ENCODE results near the gene TJP2. TPM values are rescaled to one million over a fixed set of nuclear protein-coding genes. Genes with fewer than 3 reads are reported as not detected.
"Not testable (repeated sequence)": the region's sequence is repeated elsewhere in the genome, so short reads cannot be mapped to it uniquely, and the experiment has no call there.

Gene TJP2
- total RNA-seq, 2 experiments from 2014 or later = 2.1 to 3.2 TPM

DNA sequence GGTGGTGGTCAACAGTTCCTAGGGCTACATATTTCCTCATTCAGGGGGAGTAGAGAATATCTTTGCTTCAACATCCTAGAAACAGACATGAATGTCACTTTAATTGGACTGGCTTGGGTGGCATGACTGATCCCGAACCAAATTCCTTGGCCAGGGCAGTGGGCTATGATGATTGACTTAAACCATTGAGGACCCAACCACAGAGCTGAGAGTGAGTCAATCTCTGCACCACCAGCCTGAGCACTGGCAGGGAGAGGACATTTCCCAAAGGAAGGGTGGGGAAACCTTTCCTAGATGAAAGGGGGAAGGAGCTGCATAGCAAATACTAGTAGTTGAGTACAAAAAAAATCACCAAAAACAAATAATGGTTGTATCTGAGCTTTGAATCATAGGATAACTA, 98.1 kb downstream of the TJP2 start:
- no peak for DNase-seq
- no peak for ATAC-seq (ENCODE audit: low read depth)
- POLR2A ChIA-PET = no interaction called here
- Mint-ChIP-seq H3K27me3 (no peaks in the 10 kb centered on the region), H3K9me3 (peaks cover 3% of the 10 kb centered on the region), H3K36me3 (no peaks in the 10 kb centered on the region), H3K27ac (no peak overlapping the region), H3K4me3 (no peak overlapping the region), H3K4me1 (no peaks in the 10 kb centered on the region)

- ATAC-seq (ENCODE audit: low read depth) (no peak), DNase-seq (no peak)
- Mint-ChIP-seq H3K36me3 (no peaks in the 10 kb centered on the region), H3K9me3 (peaks cover 7% of the 10 kb centered on the region), H3K27ac (no peak overlapping the region), H3K4me3 (no peak overlapping the region), H3K4me1 (no peaks in the 10 kb centered on the region), H3K27me3 (no peaks in the 10 kb centered on the region)
- POLR2A ChIA-PET = no interaction called here
These were observed 99.1 kb downstream of the TJP2 start for GRCh38 chr9:69273161-69273560.

DNA sequence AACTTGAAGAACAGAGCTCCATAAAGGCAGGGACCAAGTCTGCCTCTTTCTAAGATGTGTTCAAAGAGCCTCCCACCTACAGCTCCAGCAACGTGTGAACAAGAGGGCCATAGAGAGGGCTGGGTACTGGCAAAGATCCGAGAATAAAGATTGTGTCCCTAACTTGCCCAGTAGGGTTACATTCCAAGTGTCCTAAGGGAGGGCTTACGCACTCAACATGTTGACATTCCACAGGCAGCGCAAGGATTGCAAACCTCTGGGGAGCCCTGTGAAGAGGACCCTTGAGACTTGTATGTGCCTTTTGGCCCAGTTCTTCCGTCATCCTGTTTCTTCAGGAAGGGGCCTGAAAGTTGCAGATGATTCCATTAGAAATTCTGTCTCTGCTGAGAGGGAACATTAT, 102.7 kb downstream of the TJP2 start:
- Mint-ChIP-seq H3K27ac (no peak overlapping the region), H3K27me3 (no peaks in the 10 kb centered on the region), H3K9me3 (peaks cover 10% of the 10 kb centered on the region), H3K4me1 (no peaks in the 10 kb centered on the region), H3K36me3 (no peaks in the 10 kb centered on the region), H3K4me3 (no peak overlapping the region)
- DNase-seq (no peak), ATAC-seq (ENCODE audit: low read depth) (no peak)
- POLR2A ChIA-PET = no interaction called here

DNA sequence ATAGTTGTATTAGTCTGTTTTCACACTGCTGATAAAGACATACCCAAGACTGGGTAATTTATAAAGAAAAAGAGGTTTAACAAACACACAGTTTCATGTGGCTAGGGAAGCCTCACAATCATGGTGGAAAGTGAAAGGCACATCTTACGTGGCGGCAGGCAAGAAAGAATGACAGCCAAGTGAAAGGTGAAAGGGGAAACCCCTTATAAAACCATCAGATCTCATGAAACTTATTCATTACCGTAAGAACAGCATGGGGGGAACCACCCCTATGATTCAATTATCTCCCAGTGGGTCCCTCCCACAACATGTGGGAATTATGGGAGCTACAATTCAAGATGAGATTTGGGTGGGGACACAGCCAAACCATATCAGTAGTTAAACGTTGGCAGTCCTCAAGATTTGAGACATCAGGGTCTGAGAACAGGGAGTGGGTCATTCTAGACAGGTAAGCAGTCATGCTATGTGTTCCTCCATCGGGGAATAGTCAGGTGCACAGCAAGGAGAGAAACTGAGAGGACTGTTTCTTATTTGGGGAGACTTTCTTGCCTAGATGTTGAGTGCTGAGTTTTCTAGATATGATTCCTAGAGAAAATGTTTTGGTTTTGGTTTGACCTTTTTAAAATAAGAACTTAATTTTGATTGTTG, 105.1 kb downstream of the TJP2 start:
- Mint-ChIP-seq H3K9me3 (peaks cover 10% of the 10 kb centered on the region), H3K4me1 (no peaks in the 10 kb centered on the region), H3K36me3 (no peaks in the 10 kb centered on the region), H3K27me3 (no peaks in the 10 kb centered on the region), H3K27ac (no peak overlapping the region), H3K4me3 (no peak overlapping the region)
- ATAC-seq (ENCODE audit: low read depth) (no peak), DNase-seq (no peak)
- POLR2A ChIA-PET = no interaction called here

- H3K9me3 Mint-ChIP-seq = peaks cover 10% of the 10 kb centered on the region
- POLR2A ChIA-PET = no interaction called here
- H3K27me3 Mint-ChIP-seq = peaks cover 1% of the 10 kb centered on the region
These were observed 105.7 kb downstream of the TJP2 start for GRCh38 chr9:69279733-69280132.

DNA sequence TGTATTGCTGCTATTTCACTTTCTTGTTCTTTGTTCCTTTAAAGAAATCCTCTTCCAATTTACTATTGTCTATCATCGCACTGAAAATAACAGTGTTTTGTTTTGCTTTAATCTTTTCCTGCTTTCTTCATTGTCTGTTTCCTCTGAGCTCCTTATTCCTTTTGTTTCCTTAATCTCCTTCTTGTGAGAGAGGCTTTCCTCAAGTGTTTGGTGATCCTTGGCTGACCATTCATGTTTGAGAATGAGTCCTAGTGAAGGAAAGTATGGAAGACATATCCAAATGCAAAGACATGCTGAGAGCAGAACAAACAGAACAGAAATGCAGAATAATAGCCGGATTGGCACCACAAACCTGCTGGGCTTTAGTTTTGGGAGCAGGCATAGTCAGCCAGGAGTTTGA, 108.9 kb downstream of the TJP2 start:
- Mint-ChIP-seq H3K27me3 (peaks cover 8% of the 10 kb centered on the region), H3K4me3 (no peak overlapping the region), H3K9me3 (peaks cover 3% of the 10 kb centered on the region), H3K27ac (no peak overlapping the region), H3K4me1 (no peaks in the 10 kb centered on the region), H3K36me3 (no peaks in the 10 kb centered on the region)
- POLR2A ChIA-PET = no interaction called here
- no peak for DNase-seq
- ATAC-seq (ENCODE audit: low read depth) = no peak

More at GRCh38 chr9:69279733-69280132, 105.7 kb downstream of the TJP2 start:
- Mint-ChIP-seq H3K4me1 (no peaks in the 10 kb centered on the region), H3K4me3 (no peak overlapping the region), H3K36me3 (no peaks in the 10 kb centered on the region), H3K27ac (no peak overlapping the region)
- ATAC-seq (ENCODE audit: low read depth) = no peak
- no peak for DNase-seq

DNA sequence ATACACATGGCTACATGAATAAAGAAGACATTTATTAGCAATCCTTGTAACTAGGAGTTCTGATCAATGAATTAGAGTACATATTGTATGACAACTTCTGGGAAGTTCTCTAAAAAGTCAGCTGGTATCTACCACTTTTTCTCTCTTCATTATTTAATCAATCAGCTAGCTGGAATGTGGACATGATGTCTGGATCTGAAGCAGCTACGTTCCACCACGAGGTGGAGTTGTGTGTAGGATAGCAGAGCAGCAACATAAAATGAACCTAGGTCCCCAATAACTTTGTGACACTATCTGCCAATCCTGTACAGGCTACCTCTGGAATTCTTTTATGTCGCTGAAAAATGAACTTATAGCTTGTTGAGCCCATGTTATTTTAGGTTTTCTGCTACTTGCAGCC, 118.0 kb downstream of the TJP2 start:
- no peaks in the 10 kb centered on the region for H3K27me3 Mint-ChIP-seq
- no peaks in the 10 kb centered on the region for H3K4me1 Mint-ChIP-seq
- no peak for ATAC-seq (ENCODE audit: low read depth)
- no peak overlapping the region for H3K4me3 Mint-ChIP-seq
- no peak overlapping the region for H3K27ac Mint-ChIP-seq
- POLR2A ChIA-PET = no interaction called here
- no peaks in the 10 kb centered on the region for H3K36me3 Mint-ChIP-seq
- no peak for DNase-seq
- H3K9me3 Mint-ChIP-seq = peaks cover 2% of the 10 kb centered on the region

DNA sequence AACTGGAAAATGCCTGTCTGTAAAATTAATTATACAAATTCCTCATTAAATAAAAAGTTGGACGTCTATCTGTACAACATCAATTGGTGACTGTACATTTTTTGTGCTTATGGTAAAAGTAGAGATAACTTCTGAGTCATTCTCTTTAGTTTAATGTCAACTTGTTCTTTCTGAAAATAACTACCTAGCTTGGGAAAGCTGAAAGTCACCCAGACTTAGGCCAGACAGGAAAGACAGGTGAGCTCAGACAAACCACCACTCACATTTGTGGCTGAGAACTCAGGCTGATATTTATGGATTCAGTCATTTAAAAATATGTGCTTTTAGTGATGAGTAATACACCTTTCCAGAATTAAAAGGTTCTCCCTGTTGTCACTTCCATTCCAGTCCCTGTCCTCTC, 119.1 kb downstream of the TJP2 start:
- no peaks in the 10 kb centered on the region for H3K27me3 Mint-ChIP-seq
- no peaks in the 10 kb centered on the region for H3K36me3 Mint-ChIP-seq
- H3K4me1 Mint-ChIP-seq = no peaks in the 10 kb centered on the region
- peaks cover 2% of the 10 kb centered on the region for H3K9me3 Mint-ChIP-seq
- DNase-seq (no peak), ATAC-seq (ENCODE audit: low read depth) (no peak)
- H3K27ac Mint-ChIP-seq = no peak overlapping the region
- H3K4me3 Mint-ChIP-seq = no peak overlapping the region
- POLR2A ChIA-PET = no interaction called here

- H3K27ac Mint-ChIP-seq = no peak overlapping the region
- H3K27me3 Mint-ChIP-seq = no peaks in the 10 kb centered on the region
- H3K4me3 Mint-ChIP-seq = no peak overlapping the region
- H3K4me1 Mint-ChIP-seq = no peaks in the 10 kb centered on the region
- POLR2A ChIA-PET = no interaction called here
- ATAC-seq (ENCODE audit: low read depth) (no peak), DNase-seq (no peak)
- no peaks in the 10 kb centered on the region for H3K36me3 Mint-ChIP-seq
- H3K9me3 Mint-ChIP-seq = no peaks in the 10 kb centered on the region
These were observed 121.9 kb downstream of the TJP2 start for GRCh38 chr9:69295872-69296552.

GRCh38 chr9:69297300-69297980, 123.4 kb downstream of the TJP2 start:
- Mint-ChIP-seq H3K27ac (no peak overlapping the region), H3K36me3 (no peaks in the 10 kb centered on the region), H3K9me3 (no peaks in the 10 kb centered on the region), H3K4me3 (no peak overlapping the region), H3K4me1 (no peaks in the 10 kb centered on the region), H3K27me3 (no peaks in the 10 kb centered on the region)
- ATAC-seq (ENCODE audit: low read depth) (no peak), DNase-seq (no peak)
- POLR2A ChIA-PET = no interaction called here

GRCh38 chr9:69299315-69299714, 125.2 kb downstream of the TJP2 start:
- no peak for DNase-seq
- H3K4me1 Mint-ChIP-seq = no peaks in the 10 kb centered on the region
- H3K4me3 Mint-ChIP-seq = no peak overlapping the region
- no peak overlapping the region for H3K27ac Mint-ChIP-seq
- H3K36me3 Mint-ChIP-seq = no peaks in the 10 kb centered on the region
- no peak for ATAC-seq (ENCODE audit: low read depth)
- POLR2A ChIA-PET = no interaction called here
- no peaks in the 10 kb centered on the region for H3K9me3 Mint-ChIP-seq
- no peaks in the 10 kb centered on the region for H3K27me3 Mint-ChIP-seq

DNA sequence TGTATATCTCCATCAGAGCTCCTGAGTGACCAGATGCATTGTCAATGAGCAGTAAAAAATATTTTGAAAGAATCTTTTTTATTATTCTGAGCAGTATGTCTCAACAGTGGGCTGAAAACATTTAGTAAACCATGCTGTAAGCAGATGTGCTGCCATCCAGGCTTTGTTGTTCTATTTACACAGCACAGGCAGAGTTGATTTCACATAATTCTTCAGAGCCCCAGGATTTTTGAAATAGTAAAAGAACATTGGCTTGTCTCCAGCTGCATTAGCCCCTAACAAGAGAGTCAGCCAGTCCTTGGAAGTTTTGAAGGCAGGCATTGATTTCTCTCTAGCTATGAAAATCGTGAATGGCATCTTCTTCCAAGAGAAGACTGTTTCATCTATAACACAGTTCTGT, 125.7 kb downstream of the TJP2 start:
- POLR2A ChIA-PET = no interaction called here
- ATAC-seq (ENCODE audit: low read depth) (no peak), DNase-seq (no peak)
- Mint-ChIP-seq H3K27me3 (no peaks in the 10 kb centered on the region), H3K36me3 (no peaks in the 10 kb centered on the region), H3K9me3 (no peaks in the 10 kb centered on the region), H3K27ac (no peak overlapping the region), H3K4me3 (no peak overlapping the region), H3K4me1 (no peaks in the 10 kb centered on the region)

- no peak overlapping the region for H3K27ac Mint-ChIP-seq
- H3K27me3 Mint-ChIP-seq = peaks cover under 1% of the 10 kb centered on the region
- H3K4me3 Mint-ChIP-seq = no peak overlapping the region
- H3K4me1 Mint-ChIP-seq = no peaks in the 10 kb centered on the region
- DNase-seq (no peak), ATAC-seq (ENCODE audit: low read depth) (no peak)
- peaks cover 1% of the 10 kb centered on the region for H3K9me3 Mint-ChIP-seq
- H3K36me3 Mint-ChIP-seq = no peaks in the 10 kb centered on the region
- POLR2A ChIA-PET = no interaction called here
These were observed 129.3 kb downstream of the TJP2 start for GRCh38 chr9:69303331-69303730.

DNA sequence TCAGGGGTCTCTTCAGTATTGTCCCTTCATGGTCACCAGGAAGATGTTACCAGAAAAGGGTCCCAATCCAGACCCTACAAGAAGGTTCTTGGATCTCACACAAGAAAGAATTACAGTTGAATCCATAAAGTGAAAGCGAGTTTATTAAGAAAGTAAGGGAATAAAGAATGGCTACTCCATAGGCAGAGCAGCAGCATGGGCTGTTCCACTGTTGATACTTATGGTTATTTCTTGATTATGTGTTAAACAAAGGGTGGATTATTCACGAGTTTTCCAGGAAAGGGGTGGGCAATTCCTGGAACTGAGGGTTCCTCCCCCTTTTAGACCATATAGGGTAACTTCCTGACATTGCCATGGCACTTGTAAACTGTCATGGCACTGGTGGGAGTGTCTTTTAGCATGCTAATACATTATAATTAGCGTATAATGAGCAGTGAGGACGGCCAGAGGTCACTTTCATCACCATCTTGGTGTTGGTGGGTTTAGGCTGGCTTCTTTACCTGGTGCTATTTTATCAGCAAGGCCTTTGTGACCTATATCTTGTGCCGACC, 132.9 kb downstream of the TJP2 start:
- H3K9me3 Mint-ChIP-seq; ATAC-seq (ENCODE audit: low read depth); H3K36me3 Mint-ChIP-seq; H3K4me1 Mint-ChIP-seq; POLR2A ChIA-PET; DNase-seq; H3K27me3 Mint-ChIP-seq; H3K4me3 Mint-ChIP-seq; H3K27ac Mint-ChIP-seq: not testable (repeated sequence)
